HAP-1 (cell line): ENCODE data around the gene ARHGEF17.

Experiments
- DNase-seq, 2 experiments: peaks; one replicate each; pipeline ENCODE4 v3.0.0-alpha.2; 2016 to 2020; ENCODE audit warnings: low spot score in 2 of 2
- H3K27me3 ChIP-seq: fragments of 250-450 bp; sonication (Bioruptor Pico); 2 replicates; pipeline ENCODE4 v1.5.1; 2020; ENCODE audit warnings: low read depth, mild to moderate bottlenecking, moderate library complexity
- H3K36me3 ChIP-seq: fragments of 250-450 bp; sonication (Bioruptor Pico); replicated peaks from 2 replicates; pipeline ENCODE4 v1.5.1; 2020; ENCODE audit warnings: mild to moderate bottlenecking
- H3K4me1 ChIP-seq: fragments of 250-450 bp; sonication (Bioruptor Pico); 2 replicates; pipeline ENCODE4 v1.5.1; 2020; ENCODE audit warnings: mild to moderate bottlenecking
- H3K4me3 ChIP-seq: fragments of 250-450 bp; sonication (Bioruptor Pico); 2 replicates; pipeline ENCODE4 v1.5.1; 2020; ENCODE audit warnings: mild to moderate bottlenecking, moderate library complexity
- H3K9me3 ChIP-seq: fragments of 250-450 bp; sonication (Bioruptor Pico); 2 replicates; pipeline ENCODE4 v1.5.1; 2020; ENCODE audit warnings: mild to moderate bottlenecking, moderate library complexity
- in situ Hi-C: fragments of 300-500 bp; cut with MboI; formaldehyde crosslinking; loops from 3 replicates; pipeline ENCODE4 v1.14.3; 2020; ENCODE audit warnings: low sequenced_read_pairs, inconsistent platforms, mixed read lengths

Gene ARHGEF17

DNA sequence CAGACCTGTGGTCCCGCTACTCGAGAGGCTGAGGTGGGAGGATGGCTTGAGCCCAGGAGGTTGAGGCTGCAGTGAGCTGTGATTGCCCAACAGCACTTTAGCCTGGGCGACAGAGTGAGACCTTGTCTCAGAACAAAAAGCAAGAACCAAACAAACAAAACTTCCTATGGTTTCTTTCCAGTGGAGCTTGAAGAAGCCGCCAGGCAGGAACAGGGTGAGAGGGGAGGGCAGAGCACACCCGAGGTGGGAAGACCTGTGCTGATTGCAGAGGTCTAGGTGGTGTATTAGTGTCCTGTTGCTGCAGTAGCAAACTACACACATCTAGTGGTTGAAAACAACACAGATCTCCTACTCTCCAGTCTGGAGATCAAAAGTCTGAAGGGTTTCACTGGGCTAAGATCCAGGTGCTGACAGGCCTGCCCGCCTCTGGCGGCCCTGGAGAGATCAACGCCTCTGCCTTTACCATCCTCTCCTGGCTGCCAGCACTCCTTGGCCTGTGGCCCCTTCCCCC lies 10.5 kb downstream of the ARHGEF17 start:
- H3K4me1 ChIP-seq: peaks cover 6% of the 10 kb centered on the region
- DNase-seq: no peak
- H3K27me3 ChIP-seq: no peaks in the 10 kb centered on the region
- H3K36me3 ChIP-seq: peaks cover 3% of the 10 kb centered on the region; the same call in 1 of the 2 replicates
- in situ Hi-C loops: no loop called here
- no peaks in the 10 kb centered on the region for H3K9me3 ChIP-seq
- no peak overlapping the region for H3K4me3 ChIP-seq

DNA sequence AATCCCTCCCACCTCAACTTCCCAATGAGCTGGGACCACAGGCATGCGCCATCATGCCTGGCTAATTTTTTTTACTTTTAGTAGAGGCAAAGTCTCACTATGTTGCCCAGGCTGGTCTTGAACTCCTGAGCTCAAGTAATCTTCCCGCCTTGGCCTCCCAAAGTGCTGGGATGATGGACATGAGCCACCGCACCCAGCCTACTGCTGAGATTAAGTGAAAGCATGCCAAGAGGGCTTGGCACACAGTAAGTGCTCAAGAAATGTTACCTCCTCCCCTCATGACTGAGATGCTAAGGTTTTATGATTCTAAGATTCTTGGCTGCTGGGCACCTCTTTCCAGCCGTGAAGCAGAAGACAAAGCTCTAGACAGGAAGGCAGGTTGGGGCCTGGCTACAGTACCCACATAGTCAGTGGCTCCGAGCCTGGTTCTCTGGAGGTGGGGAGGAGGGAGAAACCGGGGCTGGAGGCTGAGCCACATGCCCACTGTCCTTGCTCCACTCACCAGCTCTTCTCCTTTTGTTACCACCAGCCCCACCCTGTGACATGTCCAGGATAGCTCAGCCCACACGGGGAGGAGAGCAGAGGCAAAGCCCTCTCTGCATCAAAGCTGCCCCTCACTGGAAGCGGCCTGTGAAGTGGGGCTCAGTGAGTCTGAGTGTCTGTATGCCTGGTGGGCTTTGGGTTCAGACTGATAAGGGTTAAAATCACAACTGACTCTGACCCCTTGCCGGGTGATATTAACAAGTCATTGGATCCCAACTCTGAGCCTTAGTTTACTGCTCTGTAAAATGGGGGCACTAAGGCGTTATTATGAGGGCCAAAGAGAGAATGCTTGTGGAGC lies 12.9 kb downstream of the ARHGEF17 start:
- in situ Hi-C loops: no loop called here
- peaks cover 8% of the 10 kb centered on the region for H3K4me1 ChIP-seq
- no peak for DNase-seq
- H3K27me3 ChIP-seq: no peaks in the 10 kb centered on the region
- H3K9me3 ChIP-seq: no peaks in the 10 kb centered on the region
- H3K36me3 ChIP-seq: no peaks in the 10 kb centered on the region; the same call in 1 of the 2 replicates
- no peak overlapping the region for H3K4me3 ChIP-seq

DNA sequence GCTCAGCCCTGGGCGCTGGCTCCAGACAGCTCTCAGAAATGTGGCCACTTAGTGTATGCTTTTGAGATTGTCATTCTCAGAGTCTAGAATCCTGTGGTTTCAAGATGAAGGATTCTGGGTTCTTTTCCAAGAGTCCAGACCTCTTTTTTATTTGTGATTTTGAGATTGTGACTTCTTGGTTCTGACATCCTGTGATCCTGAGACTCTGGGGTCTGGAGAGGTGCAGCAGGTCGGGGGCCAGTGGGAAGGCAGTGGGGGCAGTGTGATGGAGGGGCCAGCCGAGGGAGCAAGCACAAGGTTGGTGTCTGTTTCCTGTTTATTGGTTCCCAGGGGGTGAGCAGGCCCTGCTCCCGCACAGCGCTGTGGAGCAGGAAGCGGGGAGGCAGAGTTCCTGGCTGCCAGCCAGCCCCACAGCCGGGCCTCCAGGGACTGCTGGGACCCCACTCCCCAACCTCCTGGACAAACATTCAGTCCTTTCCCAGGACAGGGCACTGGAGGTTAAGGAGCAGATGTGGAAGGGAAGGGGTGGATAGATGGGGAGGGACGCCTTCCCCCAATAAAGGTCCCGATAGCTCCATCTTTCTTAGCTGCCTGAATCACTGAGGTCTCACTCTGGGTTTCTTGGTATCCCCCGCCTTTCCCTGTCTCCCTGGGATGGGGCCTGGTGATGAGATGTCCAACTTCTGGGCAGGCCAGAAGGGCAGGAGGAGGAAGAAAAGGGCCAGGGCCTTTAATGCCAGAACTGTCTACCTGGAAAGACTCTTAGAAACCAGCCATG lies 13.7 kb downstream of the ARHGEF17 start:
- Histone ChIP-seq H3K9me3 (no peaks in the 10 kb centered on the region), H3K4me3 (no peak overlapping the region), H3K36me3 (no peaks in the 10 kb centered on the region; the same call in 1 of the 2 replicates), H3K4me1 (peaks cover 8% of the 10 kb centered on the region), H3K27me3 (no peaks in the 10 kb centered on the region)
- in situ Hi-C loops: no loop called here
- DNase-seq: no peak

DNA sequence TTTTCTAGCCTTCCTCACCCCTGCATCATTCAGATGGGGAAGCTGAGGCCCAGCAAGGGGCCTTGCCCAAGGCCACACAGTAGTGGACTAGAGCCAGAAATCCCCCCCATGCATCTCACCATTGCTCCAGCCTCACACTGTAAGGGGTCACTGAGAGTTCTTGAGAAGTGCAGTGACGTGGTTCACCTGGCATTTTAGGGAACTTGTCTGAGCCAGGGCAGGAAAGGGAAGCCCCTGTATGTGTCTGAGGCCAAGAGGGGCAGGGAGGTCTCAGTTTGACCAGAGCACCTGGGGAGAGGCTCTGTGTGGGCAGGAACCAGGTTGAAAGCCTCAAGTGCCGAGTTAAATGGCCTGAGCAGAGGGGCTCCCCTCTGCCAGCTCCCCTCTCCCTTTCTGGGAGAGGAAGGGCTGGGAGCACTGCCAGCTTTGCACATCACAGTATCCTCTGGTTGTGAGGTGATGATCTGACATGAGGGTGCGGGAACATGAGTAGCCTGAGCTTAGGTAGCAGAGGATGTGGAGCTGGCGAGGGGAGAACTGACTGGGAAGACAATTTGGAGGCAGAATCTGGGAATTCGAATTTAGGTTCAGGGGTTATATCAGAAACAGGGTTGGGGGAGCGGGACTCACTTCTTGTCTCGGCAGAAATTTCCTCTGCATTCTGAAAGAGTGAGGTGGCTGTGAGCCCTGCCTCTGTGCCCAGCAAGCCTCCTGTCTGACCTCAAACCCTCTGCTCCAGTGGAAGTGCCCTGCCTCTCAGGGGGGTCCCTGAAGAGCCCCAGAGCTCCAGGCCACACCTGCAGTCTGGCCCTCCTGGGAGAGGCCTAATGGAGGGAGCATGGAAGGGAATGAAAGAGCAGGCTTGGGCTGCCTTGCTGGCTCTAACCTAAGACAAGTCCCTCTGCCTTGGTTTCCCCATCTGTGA lies 14.6 kb downstream of the ARHGEF17 start:
- in situ Hi-C loops: no loop called here
- no peaks in the 10 kb centered on the region for H3K9me3 ChIP-seq
- no peak for DNase-seq
- no peak overlapping the region for H3K4me3 ChIP-seq
- no peaks in the 10 kb centered on the region for H3K27me3 ChIP-seq
- H3K4me1 ChIP-seq: peaks cover 8% of the 10 kb centered on the region
- H3K36me3 ChIP-seq: no peaks in the 10 kb centered on the region; the same call in 1 of the 2 replicates

DNA sequence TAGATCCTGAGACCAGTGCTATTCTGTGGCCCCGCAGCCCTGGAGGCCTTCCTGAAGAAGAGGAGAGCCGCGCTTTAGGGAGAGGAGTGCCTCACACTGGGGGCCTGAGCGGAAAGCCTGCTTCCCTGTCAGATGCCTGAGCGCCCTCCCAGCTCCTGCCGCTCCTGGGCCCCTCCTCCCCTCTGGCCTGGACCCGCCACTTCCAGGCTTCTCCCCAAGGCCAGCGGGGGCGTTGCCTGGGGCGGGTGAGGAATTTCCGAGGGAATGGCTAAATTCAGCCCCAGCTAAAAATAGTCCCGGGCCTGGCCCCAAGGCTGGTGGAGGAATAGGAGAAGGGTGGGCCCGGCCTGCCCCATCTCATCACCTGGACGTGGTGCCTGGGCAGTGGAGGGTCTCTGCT lies 15.4 kb downstream of the ARHGEF17 start:
- peak in 1 of 2 experiments; percentile 72 for DNase-seq
- peaks cover 8% of the 10 kb centered on the region for H3K4me1 ChIP-seq
- H3K27me3 ChIP-seq: no peaks in the 10 kb centered on the region
- no peaks in the 10 kb centered on the region; the same call in 1 of the 2 replicates for H3K36me3 ChIP-seq
- H3K9me3 ChIP-seq: no peaks in the 10 kb centered on the region
- H3K4me3 ChIP-seq: no peak overlapping the region
- in situ Hi-C loops: no loop called here

DNA sequence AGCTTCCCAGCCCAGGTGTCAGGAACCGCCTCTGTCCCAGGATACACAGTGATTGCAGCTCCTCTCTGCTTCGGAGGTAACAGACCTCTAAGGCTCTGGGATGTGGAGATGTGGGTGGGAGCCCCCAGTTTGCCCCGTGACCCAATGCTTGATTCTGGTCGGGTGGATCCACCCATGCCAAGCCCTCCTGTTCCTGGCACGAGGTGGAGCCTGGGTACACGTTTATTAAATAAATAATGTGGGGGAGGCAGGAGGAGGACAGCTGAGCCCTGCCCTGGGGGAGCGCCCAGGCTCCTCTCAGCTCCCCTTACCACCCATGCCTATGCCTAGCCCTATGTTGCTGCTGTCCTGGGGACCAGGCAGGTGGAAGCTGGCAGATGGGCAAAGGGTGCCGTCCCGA lies 16.0 kb downstream of the ARHGEF17 start:
- Histone ChIP-seq H3K27me3 (no peaks in the 10 kb centered on the region), H3K4me1 (peaks cover 8% of the 10 kb centered on the region), H3K4me3 (no peak overlapping the region), H3K36me3 (no peaks in the 10 kb centered on the region; the same call in 1 of the 2 replicates), H3K9me3 (no peaks in the 10 kb centered on the region)
- no peak for DNase-seq
- in situ Hi-C loops: no loop called here

DNA sequence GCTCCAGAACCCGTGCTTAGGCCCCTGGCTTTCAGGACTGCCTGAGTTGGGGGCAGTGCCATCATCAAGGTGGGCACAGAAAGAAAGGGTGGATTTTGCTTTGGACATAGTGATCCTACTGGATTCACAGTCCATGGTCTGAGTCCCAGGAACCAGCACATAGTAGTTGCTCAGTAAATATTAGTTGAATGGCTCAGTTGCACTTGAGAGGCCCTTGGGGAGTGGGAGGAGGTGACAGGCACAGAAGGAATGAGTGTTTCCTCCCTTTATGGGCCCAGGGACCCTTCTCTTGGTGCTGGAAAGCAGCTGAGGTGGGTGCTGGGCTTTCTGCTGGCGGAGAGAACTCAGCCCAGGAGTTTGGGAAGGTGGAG lies 16.6 kb downstream of the ARHGEF17 start:
- in situ Hi-C loops: no loop called here
- H3K4me3 ChIP-seq: no peak overlapping the region

DNA sequence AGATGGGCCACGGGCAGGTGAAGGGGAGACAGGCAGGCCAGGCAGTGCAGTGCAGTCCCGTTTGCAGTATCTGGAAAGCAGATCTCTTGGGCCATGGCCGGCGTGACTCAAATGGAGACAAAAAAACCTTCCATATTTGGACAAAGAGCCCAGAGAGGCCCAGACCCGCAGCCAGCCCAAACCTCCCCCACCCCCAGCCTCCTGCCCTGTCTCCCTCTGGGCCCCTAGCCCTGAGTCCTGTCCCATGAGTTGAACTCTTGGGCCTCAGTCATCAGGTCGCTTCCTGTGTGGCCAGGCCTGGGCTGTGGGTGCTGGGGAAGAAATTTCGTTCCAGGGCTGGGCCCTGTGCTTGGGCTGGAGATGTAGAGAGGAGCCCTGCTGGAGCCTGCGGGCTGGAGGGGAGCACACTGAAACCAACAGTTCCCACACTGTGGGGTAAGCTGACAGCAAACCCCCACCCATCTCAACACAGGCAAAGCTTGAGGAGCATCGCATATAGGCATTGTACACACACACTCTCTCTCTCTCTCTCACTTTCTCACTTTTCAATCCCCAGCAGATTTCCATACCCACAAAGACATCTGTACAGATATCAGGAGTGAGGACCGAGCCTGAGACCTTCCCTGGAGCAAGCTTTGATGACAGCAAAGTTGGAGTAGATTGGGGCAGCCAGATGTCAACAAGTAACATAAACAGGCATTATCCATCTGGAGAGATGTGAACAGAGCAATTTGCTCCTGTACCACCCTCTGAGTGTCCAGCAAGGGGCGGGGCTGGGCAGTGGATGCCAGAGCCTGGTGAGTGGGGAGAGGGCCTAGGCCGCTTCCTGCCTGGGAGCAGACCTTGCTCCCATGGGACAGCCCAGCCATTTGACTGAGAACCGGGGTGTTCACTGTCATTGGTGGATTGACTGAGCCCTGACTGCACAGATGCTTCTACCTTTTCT lies 17.2 kb downstream of the ARHGEF17 start:
- Histone ChIP-seq H3K4me3 (no peak overlapping the region), H3K9me3 (no peaks in the 10 kb centered on the region), H3K36me3 (no peaks in the 10 kb centered on the region; the same call in 1 of the 2 replicates), H3K4me1 (peaks cover 8% of the 10 kb centered on the region), H3K27me3 (no peaks in the 10 kb centered on the region)
- no peak for DNase-seq
- in situ Hi-C loops: no loop called here

More for the DNA sequence above, 16.6 kb downstream of the ARHGEF17 start:
- DNase-seq: no peak
- Histone ChIP-seq H3K36me3 (no peaks in the 10 kb centered on the region; the same call in 1 of the 2 replicates), H3K9me3 (no peaks in the 10 kb centered on the region), H3K4me1 (peaks cover 8% of the 10 kb centered on the region), H3K27me3 (no peaks in the 10 kb centered on the region)

DNA sequence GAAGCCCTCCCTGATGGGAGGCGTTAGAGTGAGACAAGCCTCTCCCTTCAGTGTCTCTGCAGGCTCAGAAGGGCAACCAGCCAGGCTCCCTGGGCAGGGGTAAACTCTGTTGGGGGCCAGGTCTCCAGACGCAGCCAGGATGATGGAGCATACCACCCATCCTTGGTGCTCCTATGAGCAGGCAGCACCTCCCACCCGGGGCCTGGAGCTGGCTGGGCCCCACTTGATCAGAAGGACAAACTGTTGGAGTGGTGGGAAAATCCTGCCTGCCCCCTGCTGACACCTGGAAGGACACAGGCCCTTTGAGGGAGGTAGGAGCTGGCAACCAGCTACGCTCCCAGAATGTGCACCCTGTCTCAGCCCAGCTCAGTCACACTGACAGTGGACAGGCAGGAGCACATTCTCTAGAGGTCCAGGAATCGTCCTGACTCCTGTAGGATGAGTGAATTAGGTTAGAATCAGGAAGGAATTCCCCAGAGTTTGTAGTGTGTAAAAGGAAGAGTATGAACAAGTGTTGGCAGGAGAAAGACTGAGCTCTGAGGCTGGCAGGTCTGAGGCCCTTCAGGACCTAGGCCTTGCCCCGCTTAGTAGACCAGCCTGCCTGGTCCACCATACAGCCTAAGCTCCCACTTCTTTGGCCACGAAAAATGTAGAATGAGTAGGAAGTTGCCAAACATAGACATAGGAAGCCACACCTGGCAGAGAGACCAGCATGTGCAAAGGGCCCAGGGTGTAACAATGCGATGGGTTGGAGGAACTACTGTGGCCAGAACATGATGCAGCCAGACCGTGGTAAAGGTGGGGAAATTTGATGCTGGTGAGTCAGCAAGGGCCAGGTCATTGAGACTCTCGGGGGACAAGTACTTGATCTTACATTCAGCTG lies 19.1 kb downstream of the ARHGEF17 start:
- H3K4me1 ChIP-seq: peaks cover 19% of the 10 kb centered on the region
- no peak overlapping the region for H3K4me3 ChIP-seq
- H3K36me3 ChIP-seq: no peaks in the 10 kb centered on the region; the same call in 1 of the 2 replicates
- in situ Hi-C loops: no loop called here
- DNase-seq: no peak
- no peaks in the 10 kb centered on the region for H3K27me3 ChIP-seq
- no peaks in the 10 kb centered on the region for H3K9me3 ChIP-seq

DNA sequence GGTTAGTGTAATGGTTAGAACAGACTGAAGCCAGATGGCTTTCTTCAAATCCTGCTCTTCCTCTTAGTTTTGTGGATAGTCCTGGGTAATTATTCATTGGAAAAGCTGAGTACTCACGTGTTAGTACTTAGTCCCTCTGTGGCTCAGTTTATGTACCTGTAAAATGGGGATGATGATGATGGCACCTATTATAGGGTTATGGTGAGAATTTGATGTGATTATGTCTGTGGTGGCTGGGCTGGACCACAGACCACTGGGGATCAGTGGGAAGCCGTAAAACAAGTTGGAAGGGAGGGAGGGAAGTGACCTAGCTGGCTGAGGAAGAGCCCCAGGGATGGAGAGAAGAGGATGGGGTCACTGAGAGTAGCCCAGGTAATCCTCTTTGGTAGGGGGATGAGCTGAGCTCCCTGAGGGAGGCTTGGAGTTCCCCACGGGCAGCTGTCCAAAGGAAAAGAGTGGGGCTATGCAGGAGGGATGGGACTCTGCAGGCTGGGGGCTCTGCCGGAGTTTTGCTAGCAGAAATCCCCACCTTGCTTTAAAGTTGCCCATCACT lies 19.8 kb downstream of the ARHGEF17 start:
- Histone ChIP-seq H3K4me1 (peaks cover 19% of the 10 kb centered on the region), H3K4me3 (no peak overlapping the region), H3K9me3 (no peaks in the 10 kb centered on the region), H3K27me3 (no peaks in the 10 kb centered on the region), H3K36me3 (no peaks in the 10 kb centered on the region; the same call in 1 of the 2 replicates)
- no peak for DNase-seq
- in situ Hi-C loops: no loop called here

DNA sequence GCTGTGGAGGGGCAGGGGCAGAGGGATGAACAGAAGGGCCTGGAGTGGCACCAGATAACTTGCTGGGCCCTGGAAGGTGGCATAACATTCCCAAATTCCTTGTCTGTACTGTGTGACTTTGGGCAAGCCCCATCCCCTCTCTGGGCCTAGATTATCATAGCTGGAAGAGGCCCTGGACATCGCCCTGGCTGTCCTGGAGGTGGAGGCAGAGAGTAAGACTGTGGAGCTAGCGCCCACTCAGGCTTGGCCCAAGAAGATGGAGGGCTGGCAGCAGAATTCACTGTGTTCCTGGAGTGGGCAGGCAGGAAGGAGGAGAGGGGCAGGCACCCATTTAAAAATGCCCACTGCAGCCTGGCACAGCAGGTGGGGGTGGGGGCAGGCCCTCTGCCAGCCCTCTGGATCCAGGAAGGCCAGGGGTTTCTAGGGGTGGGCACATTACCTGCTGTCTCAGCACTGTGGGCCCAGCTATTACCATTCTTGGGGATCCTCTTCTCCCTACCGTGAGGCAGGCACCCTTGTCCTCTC lies 22.6 kb downstream of the ARHGEF17 start:
- Histone ChIP-seq H3K36me3 (no peaks in the 10 kb centered on the region; the same call in 1 of the 2 replicates), H3K27me3 (no peaks in the 10 kb centered on the region), H3K9me3 (no peaks in the 10 kb centered on the region), H3K4me3 (no peak overlapping the region), H3K4me1 (peaks cover 18% of the 10 kb centered on the region)
- in situ Hi-C loops: no loop called here
- DNase-seq: peak in 1 of 2 experiments; percentile 47
